HG02943 (cell line): ENCODE results near the gene MIA.
"Not testable (repeated sequence)": the region's sequence is repeated elsewhere in the genome, so short reads cannot be mapped to it uniquely, and the experiment has no call there.

Source experiments
- ATAC-seq: cut with Tn5 transposase; IDR thresholded peaks from one replicate; pipeline ENCODE4 v1.9.1; 2021; ENCODE audit warnings: mild to moderate bottlenecking, low read depth, moderate library complexity; ENCODE audit not compliant: unreplicated experiment

MIA gene

DNA sequence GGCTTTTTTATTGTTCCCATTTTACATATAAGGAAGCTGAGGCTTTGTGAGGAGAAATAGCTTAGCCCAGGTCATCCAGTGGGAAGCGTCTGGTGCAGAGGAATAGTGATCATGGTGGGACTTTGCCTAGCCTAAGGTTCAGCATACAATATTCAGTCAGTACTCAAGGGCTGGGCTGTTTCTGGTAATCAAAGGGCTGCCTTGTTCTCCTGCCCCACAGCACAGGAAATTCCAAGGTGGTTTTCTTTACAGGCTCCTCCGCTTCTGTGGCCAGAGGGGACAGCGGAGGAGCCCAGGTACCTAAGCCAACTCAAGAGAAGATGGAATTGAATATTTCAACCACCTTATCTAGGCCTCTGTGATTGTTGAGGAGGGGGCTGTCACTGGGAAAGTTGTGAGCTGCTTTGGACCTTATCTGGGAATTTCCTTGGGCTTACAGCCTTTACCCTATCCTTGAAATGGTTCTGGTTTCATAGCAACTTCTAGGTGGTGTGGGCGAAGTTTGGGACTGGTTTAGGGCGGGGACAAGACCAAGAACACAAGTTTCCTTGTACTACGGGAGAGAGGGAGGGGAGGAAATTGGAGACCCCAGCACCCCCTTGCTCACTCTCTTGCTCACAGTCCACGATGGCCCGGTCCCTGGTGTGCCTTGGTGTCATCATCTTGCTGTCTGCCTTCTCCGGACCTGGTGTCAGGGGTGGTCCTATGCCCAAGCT, at the start of gene MIA:
MIA (plus strand) TSS at position 606 of the 716 bp plus-strand sequence; CDS start at position 628, 22 bp downstream.
- no peak for ATAC-seq

DNA sequence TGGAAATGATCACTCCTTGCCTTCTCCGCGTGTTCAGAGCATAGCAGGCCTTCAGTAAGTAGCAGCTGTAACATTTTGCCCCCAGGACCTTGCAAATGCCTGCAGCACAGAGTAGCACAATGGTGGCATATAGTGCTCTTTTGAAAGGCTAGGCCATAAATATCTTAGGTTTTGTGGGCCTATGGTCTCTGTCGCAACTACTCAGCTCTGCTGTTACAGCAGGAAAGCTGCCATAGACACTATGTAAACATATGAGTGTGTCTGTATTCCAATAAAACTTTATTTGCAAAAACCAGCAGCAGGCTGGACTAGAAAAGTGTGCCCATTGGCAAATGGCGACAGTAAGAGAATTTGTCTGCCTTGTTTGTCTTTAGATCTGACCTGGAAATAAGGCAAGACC, 49.0 kb upstream of the MIA start:
- no peak for ATAC-seq

DNA sequence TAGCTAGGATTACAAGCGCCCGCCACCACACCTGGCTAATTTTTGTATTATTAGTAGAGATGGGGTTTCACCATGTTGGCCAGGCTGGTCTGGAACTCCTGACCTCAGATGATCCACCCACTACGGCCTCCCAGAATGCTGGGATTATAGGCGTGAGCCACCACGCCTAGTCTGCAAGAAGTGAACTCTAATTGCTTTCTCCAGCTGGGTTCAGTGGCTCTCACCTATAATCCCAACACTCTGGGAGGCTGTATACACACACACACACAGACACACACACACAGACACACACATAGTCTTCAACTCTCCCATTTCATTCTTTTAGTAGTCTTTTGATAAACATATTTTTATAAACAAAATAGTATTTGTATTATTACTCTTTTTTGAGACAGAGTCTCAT, 45.3 kb upstream of the MIA start:
- ATAC-seq, result not testable (repeated sequence)

DNA sequence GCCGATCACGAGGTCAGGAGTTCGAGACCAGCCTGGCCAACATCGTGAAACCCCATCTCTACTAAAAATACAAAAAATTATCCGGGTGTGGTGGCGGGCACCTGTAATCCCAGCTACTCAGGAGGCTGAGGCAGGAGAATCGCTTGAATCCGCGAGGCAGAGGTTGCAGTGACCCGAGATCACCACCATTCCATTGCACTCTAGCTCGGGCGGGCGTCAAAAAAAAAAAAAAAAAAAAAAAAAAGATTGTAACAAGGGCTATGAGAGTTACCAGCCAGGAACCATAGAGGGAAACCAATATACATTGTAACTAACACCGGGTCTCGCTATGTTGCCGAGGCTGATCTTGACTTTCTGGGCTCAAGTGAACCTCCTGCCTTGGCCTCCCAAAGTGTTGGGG, 43.0 kb upstream of the MIA start:
- ATAC-seq, result not testable (repeated sequence)

DNA sequence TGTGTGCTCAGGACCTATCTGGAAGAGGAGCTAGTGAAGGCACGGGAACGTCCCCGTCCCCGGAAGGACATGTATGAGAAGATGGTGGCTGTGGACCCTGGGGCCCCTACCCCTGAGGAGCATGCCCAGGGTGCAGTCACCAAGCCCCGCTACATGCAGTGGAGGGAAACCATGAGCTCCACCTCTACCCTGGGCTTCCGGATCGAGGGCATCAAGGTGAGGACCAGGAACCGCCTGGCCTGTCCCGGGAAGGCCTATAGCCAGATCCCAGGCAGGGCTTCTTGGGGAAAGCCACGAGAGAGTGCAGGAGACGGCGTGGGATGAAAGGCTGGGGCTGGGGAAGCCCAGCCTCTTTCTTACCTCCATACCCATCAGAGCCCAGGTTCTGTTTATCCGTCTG, 42.2 kb upstream of the MIA start:
- ATAC-seq, result no peak

DNA sequence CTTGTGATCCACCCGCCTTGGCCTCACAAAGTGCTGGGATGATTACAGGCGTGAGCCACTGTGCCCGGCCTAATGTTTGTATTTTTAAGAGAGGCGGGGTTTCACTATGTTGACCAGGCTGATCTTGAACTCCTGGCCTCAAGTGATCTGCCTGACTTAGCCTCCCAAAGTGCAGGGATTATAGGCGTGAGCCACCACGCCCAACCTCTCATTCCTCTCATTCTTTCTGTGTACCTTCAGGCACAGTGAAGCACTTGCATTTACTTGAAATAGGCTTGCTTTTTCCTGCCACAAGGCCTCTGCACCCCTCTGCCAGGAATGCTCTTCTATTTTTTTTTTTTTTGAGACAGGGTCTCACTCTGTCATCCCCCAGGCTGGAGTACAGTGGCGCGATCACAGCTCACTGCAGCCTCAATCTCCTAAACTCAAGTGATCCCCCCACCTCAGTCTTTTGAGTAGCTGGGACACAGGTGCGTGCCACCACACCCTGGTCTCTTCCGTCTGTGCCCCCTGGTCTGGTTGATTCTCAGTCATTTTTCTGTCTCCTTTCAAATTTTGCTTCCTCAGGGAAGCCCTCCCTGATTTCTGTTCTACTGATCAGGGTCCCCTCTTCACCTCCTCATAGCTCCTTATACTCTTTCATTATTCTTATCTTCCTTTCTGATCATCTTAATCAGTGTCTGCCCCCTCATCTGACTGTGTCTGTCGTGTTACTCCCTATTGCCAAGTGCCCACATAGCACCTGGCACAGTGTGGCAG, 40.1 kb upstream of the MIA start:
- ATAC-seq, result no peak

DNA sequence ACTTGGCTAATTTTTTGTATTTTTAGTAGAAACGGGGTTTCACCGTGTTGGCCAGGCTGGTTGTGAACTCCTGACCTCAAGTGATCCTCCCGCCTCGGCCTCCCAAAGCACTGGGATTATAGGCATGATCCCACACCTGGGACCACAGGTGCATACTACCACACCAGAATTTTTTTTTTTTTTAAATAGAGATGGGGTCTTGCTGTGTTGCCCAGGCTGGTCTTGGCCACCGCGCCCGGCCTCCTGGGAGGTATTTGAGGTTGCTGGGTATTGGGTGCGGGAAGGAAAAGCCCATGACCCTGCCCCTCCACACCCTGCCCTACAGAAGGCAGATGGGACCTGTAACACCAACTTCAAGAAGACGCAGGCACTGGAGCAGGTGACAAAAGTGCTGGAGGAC, 38.7 kb upstream of the MIA start:
- no peak for ATAC-seq

DNA sequence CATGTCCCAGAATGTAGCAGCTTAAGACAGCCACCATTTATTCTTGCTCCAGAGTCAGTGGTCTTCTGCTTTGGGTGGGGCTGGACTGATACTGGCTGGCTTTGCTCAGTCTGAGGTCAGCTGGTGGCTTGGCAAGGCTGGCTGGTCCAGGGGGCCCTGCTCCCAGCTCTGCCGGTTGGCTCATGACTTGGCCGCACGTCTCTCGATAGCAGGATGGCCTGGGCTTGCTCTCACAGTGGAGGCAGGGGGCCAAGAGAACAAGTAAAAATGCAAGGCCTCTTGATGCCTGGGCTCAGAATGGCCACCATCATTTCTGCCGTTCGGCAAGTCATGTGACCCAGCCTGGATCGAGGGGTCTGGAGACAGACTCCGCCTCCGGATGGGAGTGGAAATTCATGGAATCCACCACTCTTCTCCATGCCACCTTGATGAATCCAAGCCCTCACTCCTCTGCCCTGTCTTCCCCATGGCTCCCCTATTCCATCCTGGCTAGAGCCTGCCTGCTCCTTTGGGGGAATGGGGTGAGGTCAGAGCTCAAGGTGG, 38.1 kb upstream of the MIA start:
- no peak for ATAC-seq

DNA sequence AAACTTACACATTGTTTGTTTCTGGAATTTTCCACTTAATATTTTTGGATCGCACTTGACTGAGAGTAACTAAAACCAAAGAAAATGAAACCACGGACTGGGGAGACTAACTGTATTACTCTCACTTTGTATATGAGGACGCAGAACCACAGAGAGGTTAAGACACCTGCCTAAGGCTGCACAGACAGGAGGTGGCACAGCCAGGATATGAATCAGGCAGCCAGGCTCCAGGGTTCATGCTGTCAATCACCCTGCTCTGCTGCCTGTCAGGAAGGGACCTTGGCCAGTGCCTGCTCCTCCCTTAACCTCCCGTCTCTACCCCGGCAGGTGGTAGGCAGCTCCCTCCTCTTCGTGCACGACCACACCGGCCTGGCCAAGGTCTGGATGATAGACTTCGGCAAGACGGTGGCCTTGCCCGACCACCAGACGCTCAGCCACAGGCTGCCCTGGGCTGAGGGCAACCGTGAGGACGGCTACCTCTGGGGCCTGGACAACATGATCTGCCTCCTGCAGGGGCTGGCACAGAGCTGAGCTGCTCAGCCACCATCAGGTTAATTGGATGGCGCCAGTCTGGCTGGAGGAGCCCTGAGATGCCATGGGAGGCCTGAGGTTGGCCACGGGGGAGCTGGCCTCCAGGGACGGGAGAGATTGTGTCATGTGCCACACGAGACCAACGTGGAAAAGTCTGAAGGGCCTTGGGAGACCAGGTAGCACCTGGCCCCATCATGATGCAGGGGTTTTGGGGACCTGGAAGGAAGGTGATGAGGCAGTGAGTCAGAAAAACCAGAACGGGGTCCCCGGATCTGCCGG, 36.1 kb upstream of the MIA start:
- ATAC-seq, result no peak

DNA sequence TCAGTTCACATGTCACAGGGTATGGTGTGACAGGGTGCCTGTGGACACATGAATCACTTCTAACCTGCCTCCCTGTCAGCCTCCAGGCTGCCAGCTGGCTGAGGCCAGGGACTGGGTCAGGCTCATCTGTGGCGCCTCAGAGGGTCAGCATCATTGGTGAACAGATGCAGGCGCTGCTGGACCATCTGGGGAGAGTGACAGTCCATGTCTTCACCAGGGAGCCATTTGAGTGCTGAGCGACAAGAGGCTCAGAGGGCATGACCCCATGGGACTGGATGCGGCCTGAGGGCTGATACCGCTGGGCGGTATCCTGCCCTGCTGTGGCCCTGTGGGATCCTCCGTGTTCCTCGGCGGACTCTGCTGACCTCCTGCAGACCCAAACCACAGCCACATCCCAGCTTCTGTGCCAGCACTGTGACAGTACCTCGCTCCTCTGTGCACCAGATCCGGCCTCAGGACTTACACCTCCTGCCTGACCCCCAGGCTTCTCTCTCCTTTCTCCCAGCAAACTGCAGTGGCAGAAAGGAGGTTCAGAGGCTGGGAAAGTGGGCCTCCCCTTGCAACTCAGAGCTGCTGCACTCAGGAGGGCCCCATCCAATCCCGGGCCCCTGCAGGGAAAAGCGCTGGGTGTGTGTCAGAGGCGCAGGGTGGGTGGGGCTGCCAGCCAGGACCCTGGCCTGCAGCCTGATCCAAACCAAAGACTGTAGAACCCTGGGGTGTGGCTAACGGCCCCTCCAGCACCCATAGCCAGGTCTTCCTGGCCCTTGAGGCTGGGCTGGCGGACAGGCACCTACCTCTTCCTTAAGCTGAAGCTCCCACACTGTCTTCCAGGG, 35.2 kb upstream of the MIA start:
- ATAC-seq, result no peak

DNA sequence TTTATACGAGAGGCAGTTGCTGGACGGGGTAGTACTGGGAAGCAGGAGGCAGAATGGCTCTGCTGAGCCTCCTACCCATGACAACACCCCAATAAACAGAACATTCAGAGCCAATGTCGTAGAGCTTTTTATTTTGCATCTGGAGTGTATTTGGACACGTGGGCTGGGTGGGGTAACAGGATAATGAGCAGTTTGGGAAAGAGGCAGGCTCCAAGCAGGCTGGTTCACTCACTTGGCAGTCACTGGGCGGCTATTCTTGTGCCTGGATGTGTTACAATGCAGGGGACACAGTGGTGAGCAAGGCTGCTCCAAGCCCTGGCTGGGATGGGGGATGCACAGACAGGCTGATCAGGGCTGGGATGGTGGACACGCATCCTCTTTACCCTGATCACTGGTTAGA, 34.6 kb upstream of the MIA start:
- no peak for ATAC-seq

DNA sequence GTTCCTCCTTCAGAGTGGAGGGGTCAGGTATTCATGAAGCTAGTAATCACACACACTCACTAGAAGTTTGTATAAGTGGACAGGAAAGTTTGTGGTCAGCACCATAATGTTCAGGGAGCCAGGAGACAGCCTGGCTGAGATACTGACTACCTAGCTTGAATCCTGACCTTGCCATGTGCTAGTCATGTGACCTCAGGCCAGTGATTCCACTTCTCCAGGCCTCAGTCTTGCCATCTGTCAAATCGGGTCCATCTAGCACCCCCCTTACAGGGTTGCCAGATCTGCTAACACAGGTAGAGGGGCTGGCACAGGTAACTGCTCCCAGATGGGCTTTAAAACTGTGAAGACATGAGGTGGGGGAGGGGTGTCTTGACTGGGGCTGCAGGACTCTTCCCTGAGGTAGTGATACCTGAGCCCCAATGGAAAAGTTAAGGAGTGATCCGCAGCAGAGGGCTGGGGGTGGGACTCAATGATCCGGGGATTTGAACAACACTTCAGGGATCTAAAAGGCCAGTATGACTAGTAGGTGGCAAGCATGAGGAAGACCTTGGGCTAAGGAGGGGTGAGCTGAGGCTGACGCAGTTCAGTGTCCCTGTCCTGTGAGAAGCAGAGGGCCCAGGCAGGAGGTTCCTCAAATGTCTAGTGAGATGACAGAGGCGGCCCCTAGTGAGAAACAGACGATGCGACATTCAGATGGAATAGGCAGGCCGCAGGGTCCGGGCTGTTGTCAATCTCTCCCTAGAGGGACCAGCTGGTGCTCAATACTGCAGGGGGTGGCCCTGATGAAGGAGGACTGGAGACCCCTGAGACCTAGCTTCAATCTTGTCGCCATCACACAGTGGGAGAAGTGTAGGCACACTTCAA, 33.6 kb upstream of the MIA start:
- no peak for ATAC-seq

DNA sequence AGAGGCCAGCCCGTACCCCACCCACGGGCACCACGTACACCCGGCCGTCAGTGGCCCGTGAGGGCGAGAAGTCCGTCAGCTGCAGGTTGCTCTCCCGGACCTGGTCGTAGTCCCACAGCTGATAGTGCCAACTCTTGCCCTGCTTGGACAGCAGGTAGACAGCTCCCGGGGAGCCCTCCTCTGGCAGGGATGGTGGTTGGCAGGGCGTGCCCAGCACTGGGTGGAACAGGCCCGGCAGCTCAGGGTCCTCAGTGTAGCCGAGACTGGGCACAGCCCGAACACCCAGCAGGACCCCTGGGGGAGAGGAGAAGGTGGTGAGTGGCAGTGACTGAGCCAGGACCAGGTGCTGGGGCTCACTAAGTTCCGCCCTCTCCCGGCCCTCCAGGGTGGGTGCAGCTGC, 32.8 kb upstream of the MIA start:
- ATAC-seq, result no peak

DNA sequence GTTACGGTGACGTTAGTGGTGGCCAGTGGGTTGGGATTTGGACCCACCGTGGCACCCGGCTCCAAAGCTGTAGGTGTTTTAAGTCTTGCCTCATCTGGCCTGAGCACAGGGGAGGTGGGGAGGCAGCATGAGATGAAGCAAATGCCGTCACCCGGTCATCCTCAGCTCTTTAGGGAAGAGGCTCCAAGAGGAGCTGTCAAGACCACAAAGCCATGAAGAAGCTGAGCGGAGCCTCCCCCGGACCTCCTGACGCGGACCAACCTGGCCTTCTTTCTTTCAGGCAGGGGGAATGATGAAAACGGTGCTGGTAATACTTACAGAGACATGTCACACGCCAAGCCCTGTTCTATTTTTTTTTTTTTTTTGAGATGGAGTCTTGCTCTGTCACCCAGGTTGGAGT, 32.4 kb upstream of the MIA start:
- ATAC-seq, result no peak

DNA sequence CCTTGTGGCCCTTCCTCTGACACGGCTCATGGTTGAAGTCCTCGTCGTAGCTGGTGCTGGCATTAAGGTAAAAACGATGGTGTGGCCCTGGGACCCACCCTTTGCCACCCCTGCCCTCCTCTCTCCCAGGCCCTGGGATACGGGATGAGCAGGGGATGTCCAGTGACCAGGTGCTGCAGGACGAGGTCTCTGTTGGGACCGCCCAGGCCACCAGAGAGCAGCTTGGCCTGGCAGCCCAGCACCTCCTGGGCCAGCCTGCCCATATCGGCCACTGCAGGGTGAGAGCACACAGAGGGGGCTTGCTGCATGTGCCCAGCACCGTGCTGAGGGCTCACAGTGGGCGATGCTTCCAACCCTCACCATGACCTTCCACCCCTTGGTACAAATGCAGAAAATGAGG, 31.4 kb upstream of the MIA start:
- ATAC-seq, result no peak

DNA sequence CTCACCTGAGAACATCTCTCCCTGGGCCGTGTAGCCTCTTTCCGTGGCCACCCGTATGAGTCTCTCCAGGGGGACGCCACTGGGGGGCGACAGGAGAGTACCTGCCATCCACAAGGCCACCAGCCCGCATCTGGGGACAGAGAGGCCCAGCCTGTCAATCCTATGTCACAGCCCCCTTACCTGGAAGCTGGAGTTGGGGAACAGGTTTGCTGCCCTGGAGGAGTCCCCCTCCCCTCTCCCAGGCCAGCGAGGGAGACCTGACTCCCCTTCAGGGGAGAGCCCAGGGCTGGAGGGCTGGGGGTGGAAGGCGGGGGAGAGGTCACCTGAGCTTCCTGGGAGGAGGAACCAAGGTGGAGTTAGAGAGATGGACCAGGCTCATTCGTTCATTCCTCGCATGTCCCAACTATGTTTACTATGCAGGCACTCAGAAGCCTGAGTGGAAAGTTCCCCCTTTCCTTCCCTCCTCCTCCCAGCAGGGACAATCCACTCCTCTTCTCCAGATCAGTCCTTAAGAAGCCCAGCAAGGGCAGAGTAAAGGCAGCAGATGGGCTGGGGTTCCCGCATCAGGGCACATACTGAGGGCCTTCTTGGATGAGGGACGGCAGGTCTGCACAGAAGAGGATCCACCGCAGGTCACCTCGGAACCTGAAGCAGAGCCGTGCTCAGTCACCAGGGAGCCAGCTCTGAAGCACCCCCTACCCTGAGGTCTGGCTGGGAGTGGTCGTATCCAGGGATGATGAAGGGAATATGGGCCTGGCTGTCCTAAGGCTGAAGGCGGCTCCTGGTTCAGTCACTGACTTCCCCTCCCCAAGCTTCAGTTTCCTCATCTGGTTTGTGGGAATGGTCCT, 30.5 kb upstream of the MIA start:
- ATAC-seq, result no peak

DNA sequence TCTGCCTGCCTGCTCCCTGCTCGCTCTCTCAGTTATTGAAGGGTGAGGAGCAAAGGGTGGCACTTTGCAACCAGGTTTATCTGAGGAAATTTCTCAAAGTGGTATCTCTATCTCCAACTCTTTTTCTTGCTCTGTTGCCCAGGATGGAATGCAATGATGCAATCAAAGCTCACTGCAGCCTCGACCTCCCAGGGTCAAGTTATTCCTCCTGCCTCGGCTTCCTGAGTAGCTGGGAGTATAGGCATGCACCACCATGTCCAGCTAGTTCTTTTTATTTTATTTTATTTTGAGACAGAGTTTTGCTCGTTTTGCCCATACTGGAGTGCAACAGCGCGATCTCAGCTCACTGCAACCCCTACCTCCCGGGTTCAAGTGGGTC, 29.9 kb upstream of the MIA start:
- no peak for ATAC-seq

DNA sequence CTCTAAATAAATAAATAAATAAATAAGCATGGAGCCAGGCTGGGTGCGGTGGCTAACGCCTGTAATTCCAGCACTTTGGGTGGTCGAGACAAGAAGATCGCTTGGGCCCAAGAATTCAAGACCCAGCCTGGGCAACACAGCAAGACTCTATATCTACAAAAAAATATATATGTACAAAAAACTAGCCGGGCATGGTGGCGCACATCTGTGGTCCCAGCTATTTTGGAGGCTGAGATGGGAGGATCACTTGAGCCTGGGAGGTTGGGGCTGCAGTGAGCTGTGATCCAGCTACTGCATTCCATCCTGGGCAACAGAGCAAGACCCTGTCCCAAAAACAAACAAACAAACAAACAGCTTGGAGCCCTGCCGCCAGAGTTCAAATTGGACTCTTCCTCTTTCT, 27.8 kb upstream of the MIA start:
- no peak for ATAC-seq
